Measurements from ENCODE around the gene MANBA.

Gene MANBA

DNA sequence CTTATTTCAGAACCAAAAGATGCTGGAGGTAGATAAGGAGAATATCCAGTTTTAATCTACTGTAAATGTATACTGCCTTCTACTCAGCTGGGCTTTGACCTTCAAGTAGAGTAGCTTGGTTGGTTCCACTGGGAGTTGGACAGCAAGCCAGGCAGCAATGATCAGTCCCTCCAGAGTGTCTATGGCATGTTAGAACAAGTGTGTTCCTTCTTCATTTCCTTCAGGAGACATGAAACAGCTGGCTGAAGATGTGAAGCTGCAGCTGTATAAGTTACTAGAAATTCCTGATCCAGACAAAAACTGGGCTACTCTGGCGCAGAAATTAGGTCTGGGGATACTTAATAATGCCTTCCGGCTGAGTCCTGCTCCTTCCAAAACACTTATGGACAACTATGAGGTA is 148.6 kb downstream of the MANBA start:
- H3K9ac ChIP-seq (ENCODE audit: low read length) = no peak overlapping the region
- no peak overlapping the region for H3K27ac ChIP-seq (ENCODE audit: low read depth, low read length)

DNA sequence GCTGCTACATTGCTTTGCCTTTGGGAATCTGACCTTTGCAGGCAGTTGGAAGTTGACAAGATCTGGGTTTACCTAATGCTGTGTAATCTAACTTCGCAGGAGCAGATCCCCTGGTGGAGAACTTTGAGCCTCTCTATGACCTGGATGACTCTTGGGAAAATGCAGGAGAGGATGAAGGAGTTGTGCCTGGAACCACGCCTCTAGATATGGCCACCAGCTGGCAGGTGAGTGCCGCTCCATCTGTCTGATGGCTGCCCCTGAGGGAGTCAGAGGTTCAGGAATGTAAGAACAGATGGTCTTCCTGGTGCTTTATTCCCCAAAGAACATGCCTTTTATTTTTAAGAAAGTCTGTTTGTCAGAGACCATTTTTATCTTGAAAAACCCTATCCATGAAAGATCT is 150.3 kb downstream of the MANBA start:
- H3F3A ChIP-seq (ENCODE audit: insufficient read depth) = no peaks in the 10 kb centered on the region
- no peak overlapping the region for H3K4me3 ChIP-seq (ENCODE audit: insufficient read depth, low read length, poor library complexity, severe bottlenecking)
- no peak overlapping the region for H2AFZ ChIP-seq (ENCODE audit: low read depth, low read length, severe bottlenecking)
- no peaks in the 10 kb centered on the region for H4K20me1 ChIP-seq (ENCODE audit: low read depth, low read length)
- H3K9me3 ChIP-seq (ENCODE audit: insufficient read depth, low read length) = no peaks in the 10 kb centered on the region
- no peaks in the 10 kb centered on the region for H3K79me2 ChIP-seq (ENCODE audit: insufficient read depth, low read length)
- peaks cover 2% of the 10 kb centered on the region; the same call in 1 of the 2 replicates for H3K36me3 ChIP-seq (ENCODE audit: low read length)
- H3K4me2 ChIP-seq (ENCODE audit: low read depth, low read length, poor library complexity, severe bottlenecking) = no peak overlapping the region
- no peaks in the 10 kb centered on the region for H3K27me3 ChIP-seq (ENCODE audit: low read length)
- no peaks in the 10 kb centered on the region for H3K9me2 ChIP-seq (replicated peaks; ENCODE audit: insufficient read depth, low read length)
- TF ChIP-seq, protein P1, sequence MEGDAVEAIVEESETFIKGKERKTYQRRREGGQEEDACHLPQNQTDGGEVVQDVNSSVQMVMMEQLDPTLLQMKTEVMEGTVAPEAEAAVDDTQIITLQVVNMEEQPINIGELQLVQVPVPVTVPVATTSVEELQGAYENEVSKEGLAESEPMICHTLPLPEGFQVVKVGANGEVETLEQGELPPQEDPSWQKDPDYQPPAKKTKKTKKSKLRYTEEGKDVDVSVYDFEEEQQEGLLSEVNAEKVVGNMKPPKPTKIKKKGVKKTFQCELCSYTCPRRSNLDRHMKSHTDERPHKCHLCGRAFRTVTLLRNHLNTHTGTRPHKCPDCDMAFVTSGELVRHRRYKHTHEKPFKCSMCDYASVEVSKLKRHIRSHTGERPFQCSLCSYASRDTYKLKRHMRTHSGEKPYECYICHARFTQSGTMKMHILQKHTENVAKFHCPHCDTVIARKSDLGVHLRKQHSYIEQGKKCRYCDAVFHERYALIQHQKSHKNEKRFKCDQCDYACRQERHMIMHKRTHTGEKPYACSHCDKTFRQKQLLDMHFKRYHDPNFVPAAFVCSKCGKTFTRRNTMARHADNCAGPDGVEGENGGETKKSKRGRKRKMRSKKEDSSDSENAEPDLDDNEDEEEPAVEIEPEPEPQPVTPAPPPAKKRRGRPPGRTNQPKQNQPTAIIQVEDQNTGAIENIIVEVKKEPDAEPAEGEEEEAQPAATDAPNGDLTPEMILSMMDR (IDR thresholded peaks at IDR 0.05; ENCODE audit: insufficient read depth, low read length, poor library complexity, severe bottlenecking) = no peak
- TF ChIP-seq EZH2phosphoT487 (conservative IDR thresholded peaks at IDR 0.05; ENCODE audit: low read length) = no peak
- H3K27ac ChIP-seq (ENCODE audit: low read depth, low read length) = no peak overlapping the region
- H3K9ac ChIP-seq (ENCODE audit: low read length) = no peak overlapping the region

More for the DNA sequence above, 148.6 kb downstream of the MANBA start:
- Histone ChIP-seq H3K4me2 (ENCODE audit: low read depth, low read length, poor library complexity, severe bottlenecking) (no peak overlapping the region), H2AFZ (ENCODE audit: low read depth, low read length, severe bottlenecking) (no peak overlapping the region), H3K36me3 (ENCODE audit: low read length) (peaks cover 2% of the 10 kb centered on the region; the same call in 1 of the 2 replicates), H3F3A (ENCODE audit: insufficient read depth) (no peaks in the 10 kb centered on the region), H3K9me3 (ENCODE audit: insufficient read depth, low read length) (no peaks in the 10 kb centered on the region), H3K4me3 (ENCODE audit: insufficient read depth, low read length, poor library complexity, severe bottlenecking) (no peak overlapping the region), H3K27me3 (ENCODE audit: low read length) (no peaks in the 10 kb centered on the region), H3K9me2 (replicated peaks; ENCODE audit: insufficient read depth, low read length) (no peaks in the 10 kb centered on the region), H3K79me2 (ENCODE audit: insufficient read depth, low read length) (no peaks in the 10 kb centered on the region), H4K20me1 (ENCODE audit: low read depth, low read length) (no peaks in the 10 kb centered on the region)
- no peak for TF ChIP-seq EZH2phosphoT487 (conservative IDR thresholded peaks at IDR 0.05; ENCODE audit: low read length)
- TF ChIP-seq, protein P1 (IDR thresholded peaks at IDR 0.05; ENCODE audit: insufficient read depth, low read length, poor library complexity, severe bottlenecking) = no peak

DNA sequence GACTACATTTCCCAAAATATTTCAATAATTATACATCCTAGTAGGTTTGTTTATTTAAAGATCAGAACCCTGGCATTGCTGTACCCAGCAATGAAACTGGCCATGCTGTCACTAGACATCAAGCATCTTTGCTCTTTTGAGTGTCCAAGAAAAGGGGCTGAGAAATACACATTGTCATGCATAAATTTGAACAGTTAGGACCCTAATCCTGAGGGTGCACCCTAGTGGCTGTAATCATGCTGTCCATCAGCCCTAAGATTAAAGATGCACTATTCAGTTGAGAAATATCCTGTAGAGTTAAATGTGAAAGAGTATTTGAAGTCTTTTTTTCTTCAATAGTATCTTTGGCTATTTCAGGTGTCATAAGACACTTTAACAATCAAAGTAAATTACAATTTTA is 150.8 kb downstream of the MANBA start:
- Histone ChIP-seq H3K27me3 (ENCODE audit: low read length) (no peaks in the 10 kb centered on the region), H3K79me2 (ENCODE audit: insufficient read depth, low read length) (no peaks in the 10 kb centered on the region), H3K9me2 (replicated peaks; ENCODE audit: insufficient read depth, low read length) (no peaks in the 10 kb centered on the region), H3K4me2 (ENCODE audit: low read depth, low read length, poor library complexity, severe bottlenecking) (no peak overlapping the region), H3K9me3 (ENCODE audit: insufficient read depth, low read length) (no peaks in the 10 kb centered on the region), H3K36me3 (ENCODE audit: low read length) (peaks cover 2% of the 10 kb centered on the region; the same call in 1 of the 2 replicates), H3K9ac (ENCODE audit: low read length) (no peak overlapping the region), H4K20me1 (ENCODE audit: low read depth, low read length) (no peaks in the 10 kb centered on the region), H3F3A (ENCODE audit: insufficient read depth) (no peaks in the 10 kb centered on the region), H3K4me3 (ENCODE audit: insufficient read depth, low read length, poor library complexity, severe bottlenecking) (no peak overlapping the region), H3K27ac (ENCODE audit: low read depth, low read length) (no peak overlapping the region), H2AFZ (ENCODE audit: low read depth, low read length, severe bottlenecking) (no peak overlapping the region)
- TF ChIP-seq, protein P1 (IDR thresholded peaks at IDR 0.05; ENCODE audit: insufficient read depth, low read length, poor library complexity, severe bottlenecking) = no peak
- TF ChIP-seq EZH2phosphoT487 (conservative IDR thresholded peaks at IDR 0.05; ENCODE audit: low read length) = no peak
